Hematopoietic multipotent progenitor cell (in vitro differentiated cells): ENCODE measurements around the gene RNGTT. TPM values are rescaled to one million over a fixed set of nuclear protein-coding genes. Genes with fewer than 3 reads are reported as not detected.

Source experiments
- DNase-seq, 3 donors: peaks; one replicate each; pipeline ENCODE4 v3.0.0-alpha.2; 2011 to 2015; ENCODE audit warnings: low read depth in 2 of 3, low spot score in 2 of 3
- small RNA-seq: library from RNA; depleted of rRNA; stranded (forward); fragments of <200 nt; gene quantifications from one replicate; pipeline ENCODE3, GENCODE V24; 2012
- total RNA-seq: library from RNA; depleted of rRNA; stranded (reverse); fragments of >200 nt; gene quantifications from one replicate; pipeline ENCODE4 v1.2.3, GENCODE V29; 2012

The RNGTT gene
- total RNA-seq, 1 donor = 9.4 TPM

DNA sequence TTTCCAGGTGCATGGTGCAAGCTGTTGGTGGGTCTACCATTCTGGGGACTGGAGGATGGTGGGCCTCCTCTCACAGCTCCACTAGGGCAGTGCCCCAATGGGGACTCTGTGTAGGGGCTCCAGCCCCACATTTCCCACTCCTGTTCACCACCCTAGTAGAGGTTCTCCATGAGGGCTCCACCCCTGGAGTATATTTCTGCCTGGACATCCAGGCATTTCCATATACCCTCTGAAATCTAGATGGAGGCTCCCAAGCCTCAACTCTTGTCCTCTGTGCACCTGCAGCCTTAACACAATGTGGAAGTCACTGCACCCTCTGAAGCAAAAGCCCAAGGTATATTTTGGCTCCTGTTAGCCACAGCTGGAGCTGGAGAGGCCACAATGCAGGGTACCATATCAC is 393.5 kb downstream of the RNGTT start:
- DNase-seq = no peak

DNA sequence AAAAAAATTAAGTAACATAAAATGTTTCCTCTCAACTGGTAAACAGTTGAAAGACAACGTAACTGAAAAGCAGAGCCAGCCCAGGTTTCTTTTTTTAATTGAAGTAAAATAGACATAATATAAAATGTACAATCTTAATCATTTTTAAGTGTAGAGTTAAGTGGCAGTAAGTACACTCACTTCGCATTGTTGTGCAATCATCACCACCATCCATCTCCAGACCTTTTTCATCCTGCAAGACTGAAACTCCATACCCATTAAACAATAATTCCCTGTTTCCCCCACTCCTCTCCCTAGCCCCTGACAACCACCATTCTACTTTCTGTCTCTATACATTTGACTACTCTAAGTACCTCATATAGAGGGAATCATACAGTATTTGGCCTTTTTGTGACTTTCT is 395.7 kb downstream of the RNGTT start:
- no peak for DNase-seq

- no peak for DNase-seq
Observed at GRCh38 chr6:88566746-88567534, 396.5 kb downstream of the RNGTT start.

DNA sequence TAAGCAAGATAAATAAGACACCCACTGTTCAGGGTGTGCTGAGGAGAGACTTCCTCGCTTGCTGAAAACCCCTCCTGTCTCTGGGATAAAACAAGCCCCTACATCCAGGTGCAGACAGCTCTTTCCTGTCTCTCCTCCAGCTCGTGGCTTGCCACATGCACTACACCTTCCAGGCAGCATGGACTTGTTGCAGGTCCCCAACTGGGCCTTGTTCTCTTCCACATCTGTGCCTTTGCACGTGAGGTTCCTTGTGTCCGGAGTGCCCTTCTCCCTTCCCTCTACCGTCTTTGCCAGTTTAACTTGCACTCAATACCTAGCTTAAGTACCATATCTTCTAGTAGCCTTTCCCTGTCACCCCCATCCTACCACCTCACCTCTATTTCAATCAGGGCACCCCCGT is 397.6 kb downstream of the RNGTT start:
- DNase-seq = no peak

- no peak for DNase-seq
Observed at GRCh38 chr6:88565409-88565811, 398.0 kb downstream of the RNGTT start.

DNA sequence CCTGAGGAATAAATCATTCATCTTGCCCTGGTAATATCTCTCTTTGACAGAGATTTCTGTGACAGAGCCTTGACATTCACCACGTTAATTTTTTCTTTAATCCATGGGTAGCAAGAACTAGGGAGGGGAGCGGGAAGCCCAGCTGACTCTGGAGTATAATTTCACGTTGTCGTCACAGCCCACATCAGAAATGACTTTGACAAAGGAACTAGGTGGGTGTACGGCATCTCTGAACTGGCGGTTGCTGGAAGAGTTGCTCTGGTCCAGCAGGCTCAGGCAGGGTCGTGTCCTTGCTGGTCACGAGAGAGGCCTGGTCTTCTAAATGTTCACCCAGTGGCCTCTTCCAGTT is 400.2 kb downstream of the RNGTT start:
- DNase-seq = no peak

DNA sequence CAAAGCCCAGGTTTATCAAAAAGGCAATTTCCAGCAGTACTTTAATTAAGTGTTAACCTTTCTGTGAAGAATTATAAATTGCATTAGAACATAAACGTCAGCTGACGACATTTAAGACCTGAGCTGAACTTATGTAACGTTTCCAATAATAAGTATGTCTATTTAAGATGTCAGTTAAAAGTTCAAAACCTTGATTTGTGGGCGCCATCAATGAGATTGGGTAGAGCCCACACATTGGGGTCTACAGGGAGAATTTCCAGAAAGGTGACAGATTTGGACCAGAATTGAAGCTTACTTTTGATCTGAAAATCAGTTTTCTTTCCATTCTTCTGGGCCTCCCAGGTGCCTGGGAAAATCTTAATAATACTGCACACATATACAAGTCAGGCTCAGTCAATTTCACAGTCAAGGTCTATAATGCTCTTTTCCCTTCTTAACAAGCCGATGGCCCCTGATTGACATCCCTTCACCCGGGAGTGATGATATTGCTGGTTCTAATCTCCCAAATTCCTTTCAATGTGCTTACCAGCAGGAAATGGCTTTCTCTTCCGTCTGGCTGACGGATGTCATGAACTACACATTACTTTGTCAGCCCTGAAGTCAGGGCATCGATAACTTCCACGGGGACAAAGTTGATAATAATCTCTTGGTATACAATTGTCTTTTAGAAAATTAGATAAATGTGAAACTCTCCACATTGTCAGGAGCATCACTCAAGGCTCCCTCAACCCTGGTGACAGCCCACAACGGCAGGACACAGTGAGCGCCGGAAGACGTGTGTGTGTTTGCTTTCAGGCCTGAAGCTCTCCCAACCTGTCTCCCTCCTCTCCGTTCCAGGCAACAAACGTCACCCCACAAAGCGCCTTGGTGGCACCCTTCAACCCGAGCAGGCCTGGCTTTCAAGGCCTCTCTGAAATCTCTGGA is 400.8 kb downstream of the RNGTT start:
- no peak for DNase-seq

DNA sequence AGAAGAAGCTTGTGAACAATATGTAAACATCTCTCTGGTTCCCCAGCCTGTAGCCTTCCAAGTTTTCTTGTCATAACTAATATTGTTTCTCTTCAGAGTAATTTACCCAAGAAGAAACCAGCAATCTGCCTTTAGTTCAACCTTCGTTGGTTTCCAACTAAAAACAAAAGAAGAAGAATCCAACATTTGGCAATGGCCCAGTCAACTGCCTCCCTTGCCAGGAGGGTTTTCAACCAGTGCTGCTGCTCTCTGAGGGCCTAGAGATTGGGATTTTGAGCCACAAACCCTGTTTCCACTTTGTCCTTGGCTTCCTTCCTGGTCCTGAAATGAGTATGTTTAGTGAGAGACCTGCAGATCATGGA is 401.5 kb downstream of the RNGTT start:
- no peak for DNase-seq

DNA sequence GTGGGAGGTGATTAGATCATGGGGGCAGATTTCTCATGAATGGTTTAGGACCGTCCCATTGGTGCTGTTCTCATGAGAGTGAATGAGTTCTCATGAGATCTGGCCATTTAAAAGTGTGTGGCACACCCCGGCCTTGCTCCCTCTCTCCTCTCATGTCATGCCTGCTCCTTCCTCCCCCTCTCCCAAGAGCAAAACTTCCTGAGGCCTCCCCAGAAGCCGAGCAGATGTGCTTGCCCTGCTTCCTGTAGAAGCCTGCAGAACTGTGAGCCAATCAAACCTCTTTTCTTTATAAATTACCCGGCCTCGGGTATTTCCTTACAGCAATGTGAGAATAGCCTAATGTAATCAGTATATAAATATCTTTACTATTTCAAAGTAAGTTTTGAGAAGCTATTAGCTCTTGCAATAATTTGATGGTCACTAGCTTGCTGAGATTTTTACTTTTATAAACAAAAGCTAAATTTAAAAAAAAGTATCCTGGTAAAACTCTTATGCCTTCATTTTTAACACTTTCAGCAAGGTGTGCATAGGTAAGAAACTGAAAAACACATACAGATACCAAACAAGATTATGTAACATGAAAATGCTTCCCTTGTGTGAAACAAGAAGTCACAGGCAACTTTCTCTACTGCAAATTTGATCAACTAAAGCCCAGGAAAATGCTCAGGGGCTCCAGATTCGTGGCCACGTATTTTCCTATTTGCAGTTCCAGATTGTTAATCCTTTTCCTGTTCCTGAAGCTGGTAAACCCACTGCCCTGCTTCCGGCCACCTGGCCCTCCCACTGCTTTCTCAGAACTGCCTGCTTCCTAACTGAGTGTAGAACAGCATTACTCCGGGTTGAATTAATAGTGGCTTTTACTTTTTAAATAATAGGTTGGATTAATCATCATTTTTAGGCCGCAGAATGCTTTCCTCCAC is 402.1 kb downstream of the RNGTT start:
- DNase-seq = no peak

Small RNAs within 50 kb of the gene (small RNA-seq; reads per million reads assigned to genes)
- gene AL079342.1 = not detected
- not detected for gene RF00045

Other genes starting within 250 kb of the RNGTT start
- gene PNRC1, start 117.1 kb upstream of the RNGTT start, total RNA-seq = 177 TPM
- 0.81 TPM for gene SRSF12, start 154.5 kb upstream of the RNGTT start, total RNA-seq
- 14.5 TPM for gene PM20D2, start 182.4 kb upstream of the RNGTT start, total RNA-seq